DOHH2 (cell line): Measurements from ENCODE around the gene DISC1.

Experiments used
- H3F3A ChIP-seq: fragments of 200-600 bp; sonication (generic), shearing (Covaris generic); 2 replicates; pipeline ENCODE4 v1.6.0; 2016; ENCODE audit warnings: antibody characterized with exemption, mild to moderate bottlenecking; ENCODE audit not compliant: control insufficient read depth, insufficient read depth
- H3K27ac ChIP-seq: fragments of 200-600 bp; sonication (generic); 2 replicates; pipeline ENCODE4 v1.5.1; 2014; ENCODE audit warnings: low read depth, mild to moderate bottlenecking, low read length, moderate library complexity
- H3K27me3 ChIP-seq: fragments of 200-600 bp; sonication (generic); 2 replicates; pipeline ENCODE4 v1.6.1; 2014; ENCODE audit warnings: mild to moderate bottlenecking, low read length, mixed read lengths; ENCODE audit not compliant: control insufficient read depth
- H3K36me3 ChIP-seq: fragments of 200-600 bp; sonication (generic); 2 replicates; pipeline ENCODE4 v1.6.1; 2014; ENCODE audit warnings: mild to moderate bottlenecking, low read length, moderate library complexity, mixed read lengths; ENCODE audit not compliant: control insufficient read depth
- H3K4me1 ChIP-seq: fragments of 200-600 bp; sonication (generic); 2 replicates; pipeline ENCODE4 v1.6.1; 2014; ENCODE audit warnings: mild to moderate bottlenecking, low read length, mixed read lengths; ENCODE audit not compliant: control insufficient read depth
- H3K4me2 ChIP-seq: fragments of 200-600 bp; sonication (generic); 2 replicates; pipeline ENCODE4 v1.6.0; 2014; ENCODE audit warnings: mild to moderate bottlenecking, low read length, moderate library complexity
- H3K4me3 ChIP-seq: fragments of 200-600 bp; sonication (generic); 2 replicates; pipeline ENCODE4 v1.5.1; 2014; ENCODE audit warnings: mild to moderate bottlenecking, low read length, mixed read lengths
- H3K79me2 ChIP-seq: fragments of 200-600 bp; sonication (generic); 2 replicates; pipeline ENCODE4 v1.6.1; 2014; ENCODE audit warnings: mild to moderate bottlenecking, low read length, mixed read lengths; ENCODE audit not compliant: control insufficient read depth
- H3K9me2 ChIP-seq: fragments of 200-600 bp; sonication (generic); replicated peaks from 2 replicates; pipeline ENCODE4 v1.6.1; 2014; ENCODE audit warnings: mild to moderate bottlenecking, low read length, mixed read lengths; ENCODE audit not compliant: control insufficient read depth
- H3K9me3 ChIP-seq: fragments of 200-600 bp; sonication (generic); 2 replicates; pipeline ENCODE4 v1.6.1; 2014; ENCODE audit warnings: antibody characterized with exemption, low read length, mixed read lengths; ENCODE audit not compliant: control insufficient read depth, insufficient read depth
- H4K20me1 ChIP-seq: fragments of 200-600 bp; sonication (generic); 2 replicates; pipeline ENCODE4 v1.6.0; 2014; ENCODE audit warnings: low read depth, mild to moderate bottlenecking, antibody characterized with exemption, low read length, moderate library complexity; ENCODE audit not compliant: control insufficient read depth, insufficient read depth
- CTCF ChIP-seq: fragments of 200-600 bp; sonication (generic); IDR thresholded peaks from one replicate; pipeline ENCODE4 v1.5.1; 2014; ENCODE audit warnings: antibody characterized with exemption, mild to moderate bottlenecking, low read depth, low read length; ENCODE audit not compliant: poor library complexity, severe bottlenecking
- EZH2phosphoT487 ChIP-seq: fragments of 200-600 bp; sonication (generic); IDR thresholded peaks from 2 replicates; pipeline ENCODE4 v1.6.1; 2017; ENCODE audit warnings: borderline replicate concordance, mild to moderate bottlenecking, antibody characterized with exemption, low read length, moderate library complexity, mixed read lengths

Gene DISC1

DNA sequence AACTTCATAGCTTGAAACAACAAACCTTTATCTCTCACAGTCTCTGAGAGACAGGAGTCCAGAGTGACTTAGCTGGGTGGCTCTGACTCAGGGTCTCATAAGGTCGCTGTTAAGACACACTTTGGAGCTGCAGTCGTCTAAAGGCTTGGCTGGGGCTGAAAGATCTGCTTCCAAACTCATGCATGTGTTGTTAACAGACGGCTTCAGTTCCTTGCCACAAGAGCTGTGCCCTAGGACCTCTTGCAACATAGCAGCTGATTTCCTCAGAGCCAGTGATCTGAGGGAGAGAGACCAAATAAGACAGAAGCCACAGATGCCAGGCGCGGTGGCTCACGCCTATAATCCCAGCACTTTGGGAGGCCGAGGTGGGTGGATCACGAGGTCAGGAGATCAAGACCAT, 176.8 kb downstream of the DISC1 start:
- no peaks in the 10 kb centered on the region for H3K79me2 ChIP-seq
- H4K20me1 ChIP-seq: no peaks in the 10 kb centered on the region
- no peaks in the 10 kb centered on the region for H3F3A ChIP-seq
- H3K27me3 ChIP-seq: no peaks in the 10 kb centered on the region
- no peaks in the 10 kb centered on the region for H3K4me1 ChIP-seq
- H3K4me2 ChIP-seq: no peak overlapping the region
- no peak overlapping the region for H3K27ac ChIP-seq
- H3K9me3 ChIP-seq: peaks cover 6% of the 10 kb centered on the region; the same call in 1 of the 2 replicates
- no peak overlapping the region for H3K4me3 ChIP-seq
- H3K9me2 ChIP-seq: no peaks in the 10 kb centered on the region
- no peaks in the 10 kb centered on the region for H3K36me3 ChIP-seq
- TF ChIP-seq CTCF (no peak), EZH2phosphoT487 (no peak)

- Histone ChIP-seq H3K4me2 (no peak overlapping the region), H3K27ac (no peak overlapping the region), H3K9me2 (no peaks in the 10 kb centered on the region), H3F3A (no peaks in the 10 kb centered on the region), H3K9me3 (no peaks in the 10 kb centered on the region), H3K36me3 (no peaks in the 10 kb centered on the region), H3K4me1 (no peaks in the 10 kb centered on the region), H4K20me1 (no peaks in the 10 kb centered on the region), H3K4me3 (no peak overlapping the region), H3K27me3 (no peaks in the 10 kb centered on the region), H3K79me2 (no peaks in the 10 kb centered on the region)
- TF ChIP-seq CTCF (peak; percentile 70), EZH2phosphoT487 (no peak)
Measured at GRCh38 chr1:231806623-231807495, 180.3 kb downstream of the DISC1 start.

- H3K9me2 ChIP-seq: no peaks in the 10 kb centered on the region
- no peak overlapping the region for H3K4me3 ChIP-seq
- H3K9me3 ChIP-seq: no peaks in the 10 kb centered on the region
- H3K4me2 ChIP-seq: no peak overlapping the region
- no peak overlapping the region for H3K27ac ChIP-seq
- H3K36me3 ChIP-seq: no peaks in the 10 kb centered on the region
- no peaks in the 10 kb centered on the region for H4K20me1 ChIP-seq
- TF ChIP-seq EZH2phosphoT487 (no peak), CTCF (no peak)
- no peaks in the 10 kb centered on the region for H3F3A ChIP-seq
- no peaks in the 10 kb centered on the region for H3K79me2 ChIP-seq
- H3K27me3 ChIP-seq: no peaks in the 10 kb centered on the region
- no peaks in the 10 kb centered on the region for H3K4me1 ChIP-seq
Measured at GRCh38 chr1:231807541-231807940, 181.0 kb downstream of the DISC1 start.
